HG03064 (cell line): Measurements from ENCODE around the gene AGBL4.

Source experiments
- ATAC-seq: cut with Tn5 transposase; IDR thresholded peaks from one replicate; pipeline ENCODE4 v1.9.1; 2021; ENCODE audit warnings: low read depth; ENCODE audit not compliant: unreplicated experiment

Gene AGBL4

GRCh38 chr1:49723662-49724061, 300.1 kb downstream of the AGBL4 start:
- no peak for ATAC-seq

GRCh38 chr1:49694251-49694827, 329.4 kb downstream of the AGBL4 start:
- ATAC-seq = no peak

GRCh38 chr1:49686107-49686506, 337.6 kb downstream of the AGBL4 start:
- no peak for ATAC-seq

GRCh38 chr1:49677706-49678105, 346.0 kb downstream of the AGBL4 start:
- no peak for ATAC-seq

- no peak for ATAC-seq
These were observed 372.6 kb downstream of the AGBL4 start for GRCh38 chr1:49651136-49651535.

GRCh38 chr1:49630156-49630555, 393.6 kb downstream of the AGBL4 start:
- no peak for ATAC-seq

- no peak for ATAC-seq
These were observed 396.0 kb downstream of the AGBL4 start for GRCh38 chr1:49627781-49628180.

- ATAC-seq = no peak
These were observed 397.3 kb downstream of the AGBL4 start for GRCh38 chr1:49626472-49626871.

GRCh38 chr1:49622877-49623276, 400.9 kb downstream of the AGBL4 start:
- no peak for ATAC-seq

- no peak for ATAC-seq
These were observed 417.7 kb downstream of the AGBL4 start for GRCh38 chr1:49606082-49606481.

- no peak for ATAC-seq
These were observed 426.3 kb downstream of the AGBL4 start for GRCh38 chr1:49597436-49597835.

- ATAC-seq = no peak
These were observed 447.3 kb downstream of the AGBL4 start for GRCh38 chr1:49576327-49576901.

- ATAC-seq = no peak
These were observed 467.0 kb downstream of the AGBL4 start for GRCh38 chr1:49556676-49557234.

GRCh38 chr1:49552101-49552500, 471.7 kb downstream of the AGBL4 start:
- no peak for ATAC-seq

GRCh38 chr1:49544615-49545014, 479.1 kb downstream of the AGBL4 start:
- ATAC-seq = no peak

- ATAC-seq = no peak
These were observed 482.5 kb downstream of the AGBL4 start for GRCh38 chr1:49541096-49541752.

- no peak for ATAC-seq
These were observed 496.0 kb downstream of the AGBL4 start for GRCh38 chr1:49527606-49528305.

- no peak for ATAC-seq
These were observed 497.1 kb downstream of the AGBL4 start for GRCh38 chr1:49526672-49527071.

- no peak for ATAC-seq
These were observed 500.0 kb downstream of the AGBL4 start for GRCh38 chr1:49523764-49524163.

GRCh38 chr1:49466961-49467360, 556.8 kb downstream of the AGBL4 start:
- ATAC-seq = no peak

- ATAC-seq = no peak
These were observed 558.1 kb downstream of the AGBL4 start for GRCh38 chr1:49465486-49466185.
